MM.1S (cell line): ENCODE results near the gene CFAP73.

Source experiments
- CTCF ChIP-seq: fragments of 300-600 bp; sonication (generic); IDR thresholded peaks from 2 replicates; pipeline ENCODE4 v1.5.1; 2016; ENCODE audit warnings: antibody characterized with exemption, low read length, mixed read lengths
- EZH2 ChIP-seq: fragments of 300-600 bp; sonication (generic); optimal IDR thresholded peaks from 2 replicates; pipeline ENCODE3; 2017; ENCODE audit warnings: low read depth, mild to moderate bottlenecking, antibody characterized with exemption, low read length, mixed read lengths

- no peak for TF ChIP-seq CTCF
- no peak for TF ChIP-seq EZH2
Measured at GRCh38 chr12:113164014-113164413, 14.5 kb downstream of the CFAP73 start.
